Hematopoietic multipotent progenitor cell treated with erythropoietin and hydrocortisone succinate and interleukin-3 and kit ligand, for 8 days (in vitro differentiated cells): ENCODE results near the gene FAM184A.

Experiments
- DNase-seq: peaks from one replicate; pipeline ENCODE4 v3.0.0-alpha.2; 2015

The FAM184A gene

DNA sequence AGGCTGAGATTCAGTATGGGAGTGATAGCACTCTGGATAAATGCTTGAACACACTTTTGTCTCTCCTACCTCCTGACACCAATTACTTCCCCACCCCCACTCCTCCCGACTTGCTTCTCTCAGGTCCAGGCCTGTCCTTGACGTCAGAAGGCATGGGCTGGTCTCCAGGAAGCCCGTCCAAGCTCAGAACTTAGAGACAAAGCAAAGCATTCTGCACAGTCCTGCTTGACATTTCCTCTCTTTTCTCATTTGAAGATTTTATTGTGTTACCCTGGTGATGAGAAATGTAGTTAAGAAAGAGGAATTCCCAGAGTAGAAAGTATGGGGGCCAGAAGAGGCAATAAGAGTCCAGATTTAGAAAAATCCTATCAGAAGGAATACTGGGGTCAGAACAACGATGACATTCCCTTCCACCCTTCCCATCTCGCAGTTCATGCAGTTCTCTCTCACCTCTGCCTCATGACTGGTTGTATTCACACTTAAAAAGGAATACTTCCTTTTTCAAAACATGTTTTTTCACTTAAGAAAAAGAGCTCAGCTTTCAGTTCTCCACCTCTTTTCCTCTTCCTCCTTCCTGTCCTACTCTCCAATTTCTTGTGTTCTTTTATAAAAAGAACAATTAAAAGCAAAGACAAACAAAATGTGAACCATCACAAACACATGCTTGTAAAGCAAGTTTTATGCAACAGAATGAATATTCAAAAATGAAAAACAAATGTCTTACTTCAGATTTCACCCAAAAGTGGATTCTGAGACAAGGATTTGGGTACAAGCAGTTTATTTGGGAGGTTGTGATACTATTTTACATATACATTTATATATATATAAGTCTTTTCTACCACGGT, 18.5 kb upstream of the FAM184A start:
- DNase-seq: no peak

DNA sequence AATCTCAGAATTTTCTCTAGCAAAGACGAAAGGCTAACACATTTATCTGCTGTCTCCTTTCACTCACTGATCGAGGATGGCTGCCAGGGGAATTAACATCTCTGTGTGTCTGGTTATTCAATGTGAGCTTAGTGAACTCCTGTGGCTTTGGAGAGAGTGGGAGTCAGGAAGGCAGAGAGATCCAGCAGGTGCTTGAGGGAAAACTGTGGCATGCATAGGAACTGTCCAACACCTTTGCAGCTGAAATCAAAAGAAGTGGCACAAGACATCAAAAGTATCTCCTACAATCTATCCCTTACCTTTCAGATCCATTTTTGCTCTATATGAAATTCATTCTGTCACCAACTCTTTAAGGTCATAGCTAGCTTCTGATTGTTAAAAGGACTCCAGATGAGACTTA, 11.8 kb upstream of the FAM184A start:
- DNase-seq: no peak

DNA sequence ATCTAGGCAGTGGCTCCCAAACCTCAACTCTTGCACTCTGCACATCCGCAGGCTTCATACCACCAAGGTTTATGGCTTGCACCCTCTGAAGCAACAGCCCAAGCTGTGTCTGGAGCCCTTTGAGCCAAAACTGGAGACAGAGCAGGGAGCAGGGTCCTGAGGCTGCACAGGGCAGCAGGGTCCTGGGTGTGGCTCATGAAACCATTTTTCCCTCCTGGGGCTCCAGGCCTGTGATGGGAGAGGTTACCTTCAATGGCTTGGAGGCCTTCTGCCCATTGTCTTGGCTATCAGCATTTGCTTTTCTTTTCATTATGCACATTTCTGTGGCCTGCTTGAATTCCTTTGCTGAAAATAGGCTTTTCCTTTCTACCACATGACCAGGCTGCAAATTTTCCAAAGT, 6.3 kb upstream of the FAM184A start:
- DNase-seq: no peak

DNA sequence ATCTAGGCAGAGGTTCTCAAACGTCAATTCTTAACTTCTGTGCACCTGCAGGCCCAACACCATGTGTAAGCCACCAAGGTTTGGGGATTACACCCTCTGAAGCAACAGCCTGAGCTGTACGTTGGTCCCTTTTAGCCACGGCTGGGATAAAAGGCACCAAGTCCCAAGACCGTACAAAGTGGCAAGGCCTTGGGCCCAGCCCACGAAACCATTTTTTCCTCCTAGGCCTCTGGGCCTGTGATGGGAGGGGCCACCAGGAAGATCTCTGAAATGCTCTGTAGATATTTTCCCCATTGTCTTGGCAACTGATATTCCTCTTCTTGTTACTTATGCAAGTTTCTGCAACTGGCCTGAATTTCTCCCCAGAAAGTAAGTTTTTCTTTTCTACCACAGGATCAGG, 4.5 kb upstream of the FAM184A start:
- DNase-seq: no peak

DNA sequence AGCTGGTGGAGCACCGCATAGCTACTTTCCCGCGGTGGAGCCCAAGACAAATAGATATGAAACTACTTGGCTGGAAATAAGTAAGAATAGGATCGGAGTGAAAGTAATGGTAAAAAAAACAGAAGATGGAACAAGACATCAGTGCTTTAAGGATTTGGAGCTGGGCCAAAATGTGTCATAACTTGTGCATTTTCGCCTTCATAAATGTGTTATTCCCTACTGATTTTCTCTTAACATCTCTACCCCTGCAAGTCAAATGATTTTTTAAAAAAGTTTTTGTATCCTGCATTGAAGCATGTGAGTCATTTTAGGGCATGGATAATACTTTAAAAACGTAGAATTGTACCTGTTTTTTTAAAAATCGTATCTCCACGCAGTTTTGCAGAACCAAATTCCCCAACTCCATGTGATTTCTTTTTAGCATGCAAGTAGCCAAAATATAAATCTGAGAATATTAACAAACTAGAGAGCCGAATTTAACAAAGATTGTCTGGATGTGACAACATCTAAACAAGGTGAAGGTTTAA, 882 bp upstream of the FAM184A start:
- peak; percentile 22 for DNase-seq

DNA sequence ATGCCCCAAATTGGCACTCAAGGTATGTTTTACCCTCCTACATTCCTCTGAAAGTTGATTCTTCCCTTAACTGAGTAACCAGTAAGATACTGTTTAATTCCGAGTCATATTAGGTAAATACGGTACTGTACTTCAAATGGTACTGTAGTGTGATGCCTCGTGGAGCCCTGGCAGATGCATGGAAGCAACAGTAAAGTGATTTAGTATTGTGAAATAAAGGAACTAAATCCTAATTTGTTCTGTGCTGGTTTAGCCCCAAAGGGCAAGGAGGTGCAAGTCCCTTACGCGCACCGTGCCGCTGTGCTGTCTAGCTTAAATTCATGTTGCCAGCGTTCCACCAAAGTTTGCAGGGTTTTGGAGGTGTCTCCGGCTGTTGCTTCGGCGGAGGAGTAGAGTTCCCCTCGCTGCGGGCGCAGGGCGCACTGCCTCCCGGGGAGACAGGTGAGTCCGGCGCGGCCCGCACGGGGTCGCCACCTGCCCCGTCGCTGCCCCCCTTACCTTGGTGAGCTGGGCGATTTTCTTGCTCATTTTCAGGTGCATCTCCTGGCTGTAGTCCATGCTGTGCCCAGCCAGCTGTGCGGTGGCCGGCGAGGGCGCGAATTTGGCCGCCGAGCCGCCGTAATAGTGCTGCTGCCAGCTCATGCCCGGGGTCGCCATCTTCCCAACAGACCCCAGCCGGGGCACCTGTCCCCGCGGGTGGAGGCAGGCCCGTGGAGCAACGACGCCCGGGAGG, 655 bp downstream of the FAM184A start:
- DNase-seq: peak; percentile 5

DNA sequence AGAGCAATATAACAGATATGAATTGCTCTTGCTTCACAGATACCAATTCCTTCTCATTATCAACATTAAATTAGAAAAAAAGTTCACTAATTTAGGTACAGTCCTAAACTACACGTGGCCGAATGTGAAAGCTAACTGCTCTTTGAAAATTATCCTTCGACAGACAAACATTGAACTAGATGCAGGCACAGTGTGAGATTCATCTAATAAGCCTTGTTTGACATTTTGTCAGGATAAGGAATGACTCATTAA, 1.1 kb downstream of the FAM184A start:
- DNase-seq: no peak

DNA sequence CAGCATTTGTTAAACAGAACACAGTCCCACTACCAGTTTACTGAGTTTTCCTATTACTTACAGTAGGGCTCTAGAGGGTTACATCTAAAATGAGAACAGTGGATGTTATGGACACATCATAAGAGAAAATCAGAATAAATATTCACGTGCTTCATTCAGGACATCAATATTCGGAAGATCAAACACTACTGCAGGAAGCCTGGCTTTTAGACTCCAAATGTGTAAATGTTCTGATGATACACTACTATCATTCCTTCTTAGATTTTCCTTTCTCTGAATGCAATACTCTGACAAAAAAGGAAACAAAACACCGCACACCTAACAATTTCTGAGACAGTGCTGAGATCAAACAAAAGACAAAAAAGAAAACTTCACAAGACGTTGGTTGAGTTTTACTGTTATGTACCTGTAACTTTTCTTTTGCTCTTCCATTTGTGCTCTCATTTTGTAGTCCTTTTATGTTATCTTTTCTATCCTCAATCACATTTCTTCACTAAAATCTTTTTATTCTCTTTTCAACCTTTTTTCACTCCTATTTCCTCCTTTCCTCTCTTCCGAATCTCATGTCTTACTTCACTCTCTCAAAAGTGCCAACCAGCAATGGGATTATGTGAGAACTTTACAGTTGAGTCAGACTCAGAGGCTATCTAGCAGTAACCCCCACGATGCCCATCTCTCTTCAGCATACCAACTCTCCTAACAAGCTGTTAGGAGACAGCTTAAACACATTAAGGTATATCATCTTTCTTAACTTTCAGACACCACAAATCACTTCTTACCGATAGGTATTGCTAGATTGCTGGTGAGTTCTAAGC, 1.7 kb downstream of the FAM184A start:
- DNase-seq: no peak

DNA sequence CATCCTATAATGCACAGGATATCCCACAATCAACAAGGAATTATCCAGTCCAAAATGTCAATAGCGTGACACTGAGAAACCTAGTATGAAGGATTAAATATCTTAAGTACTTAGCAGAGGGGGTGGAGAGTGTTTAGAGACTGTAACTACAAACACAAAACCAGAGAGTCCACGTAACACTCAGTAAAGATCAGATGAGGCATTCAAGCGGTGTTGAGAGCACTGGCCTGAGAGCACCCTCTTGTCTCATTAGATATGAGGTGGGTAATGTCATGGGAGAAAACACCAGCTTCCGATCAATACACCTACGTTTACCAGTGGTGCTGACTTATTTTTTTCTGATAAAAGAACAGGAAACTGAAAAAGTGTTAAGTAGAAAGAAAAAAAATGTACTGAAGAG, 2.3 kb downstream of the FAM184A start:
- DNase-seq: no peak

DNA sequence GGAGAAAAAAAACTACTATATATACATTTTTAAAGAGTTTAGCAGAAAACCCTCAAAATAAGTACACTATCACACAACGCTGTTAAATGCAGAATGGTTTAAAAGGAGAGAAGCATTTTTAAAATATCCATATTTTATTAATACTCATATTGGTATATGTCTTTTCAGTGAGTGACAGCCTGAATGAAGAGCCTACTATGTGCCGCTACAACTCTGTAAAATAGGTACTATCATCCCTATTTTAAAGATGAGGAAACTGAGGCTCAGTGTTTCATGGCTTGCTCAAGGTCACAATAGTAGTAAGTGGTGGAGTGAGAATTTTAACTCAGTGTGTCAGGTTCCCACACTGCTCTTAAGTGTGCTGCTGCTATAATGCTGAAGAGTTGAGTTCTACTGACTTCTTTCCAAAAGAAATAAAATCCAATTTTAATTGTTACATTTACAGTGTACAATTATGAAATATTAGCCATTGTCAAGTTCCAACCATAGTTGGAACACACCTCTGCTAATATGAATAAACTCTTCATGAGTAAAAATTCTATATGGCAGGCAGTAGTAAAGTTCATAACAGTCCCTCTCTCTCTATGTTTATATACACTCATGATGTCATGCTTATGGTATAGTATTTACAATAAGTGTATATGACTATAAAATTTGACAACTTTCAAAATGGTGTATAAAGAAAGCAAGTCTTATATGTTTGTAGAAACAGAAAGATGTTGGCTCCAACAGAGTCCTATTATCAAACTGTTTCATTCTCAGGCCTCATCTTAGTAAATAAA, 3.1 kb downstream of the FAM184A start:
- no peak for DNase-seq

DNA sequence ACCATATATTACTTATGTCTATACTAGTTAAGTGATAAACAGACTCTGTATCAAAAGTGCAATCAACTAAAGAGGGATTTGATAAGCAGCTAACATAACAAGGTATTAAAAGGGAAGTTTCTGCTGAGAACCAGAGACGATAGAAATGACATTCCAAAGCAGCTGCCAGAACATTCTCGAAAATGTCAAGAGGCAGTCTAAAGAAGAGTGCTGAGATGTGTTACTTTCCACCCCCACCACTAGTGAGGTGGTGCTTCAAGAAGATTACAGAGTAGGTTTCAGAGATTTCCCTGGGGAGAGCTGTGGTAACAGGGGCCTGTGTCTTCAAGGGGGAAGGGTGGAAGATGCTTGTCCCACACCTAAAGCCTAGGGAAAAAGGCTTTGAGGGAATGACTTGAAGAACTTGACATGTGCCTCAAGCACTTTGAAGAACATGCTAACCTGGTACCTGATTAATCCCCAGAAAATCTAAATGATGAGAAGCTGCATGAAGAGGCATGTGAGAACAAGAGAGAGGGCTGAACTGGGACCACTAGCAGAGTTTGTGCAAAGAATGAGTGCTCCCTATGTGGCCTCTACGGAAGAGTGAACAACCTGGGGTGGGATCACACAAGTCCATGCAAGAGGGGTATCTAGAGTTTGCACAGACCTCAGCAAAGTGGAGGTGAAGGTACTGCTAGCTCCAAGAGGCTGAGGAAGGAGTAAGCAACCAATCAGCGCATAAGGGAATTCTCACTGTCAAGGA, 5.0 kb downstream of the FAM184A start:
- DNase-seq: no peak

DNA sequence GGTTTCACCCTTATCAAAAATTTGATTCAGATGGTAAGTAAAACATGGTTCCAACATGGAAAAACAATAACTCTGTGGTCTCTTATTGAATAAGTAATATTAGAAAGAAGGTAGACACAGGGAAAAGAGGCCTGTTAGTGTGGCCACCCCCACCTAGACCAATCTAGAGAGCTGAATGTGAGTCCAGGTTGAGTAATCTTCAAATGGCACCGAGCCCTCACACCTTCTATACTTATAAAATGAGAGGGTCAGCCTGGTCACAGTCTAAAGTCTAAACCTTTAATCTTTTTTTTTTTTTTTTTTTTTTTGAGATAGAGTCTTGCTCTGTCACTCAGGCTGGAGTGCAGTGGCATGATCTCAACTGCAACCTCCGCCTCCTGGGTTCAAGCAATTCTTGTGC, 6.9 kb downstream of the FAM184A start:
- DNase-seq: no peak

DNA sequence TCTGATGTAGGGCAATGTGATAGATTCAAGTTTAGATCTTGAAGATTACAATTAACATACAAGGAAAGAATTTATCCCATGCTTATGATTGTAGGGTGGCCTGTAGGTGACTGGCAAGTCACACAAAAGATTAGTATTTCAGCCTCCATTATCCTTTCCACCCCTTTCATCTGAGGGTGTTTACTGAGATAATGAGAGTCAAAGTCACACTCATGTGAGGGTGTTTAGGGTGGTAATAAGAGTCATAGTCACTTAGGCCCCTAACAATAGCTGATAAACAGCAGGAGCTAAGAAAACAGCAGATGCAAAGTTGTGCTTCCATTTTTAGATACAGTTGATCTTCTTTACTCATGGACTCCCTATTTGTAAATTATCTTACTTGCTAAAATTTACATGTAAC, 11.4 kb downstream of the FAM184A start:
- DNase-seq: peak; percentile 32

DNA sequence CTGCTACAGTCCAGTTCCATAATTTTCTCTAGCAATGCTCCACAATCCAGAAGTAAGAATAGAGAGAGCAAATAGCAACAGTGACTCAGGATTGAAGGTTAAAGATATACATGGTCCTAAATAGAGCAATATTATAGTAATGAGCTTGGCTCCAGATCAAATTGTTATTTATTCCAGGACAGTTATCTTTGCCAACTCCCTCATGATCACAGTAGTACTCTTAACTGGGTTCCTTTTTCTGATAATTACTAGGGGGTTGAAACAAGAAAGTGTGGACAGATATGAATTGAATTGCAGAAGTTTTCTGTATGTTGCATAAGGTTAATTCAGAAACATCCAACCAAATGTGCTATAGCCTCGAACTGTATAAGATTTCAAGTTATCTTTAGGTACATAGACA, 11.9 kb downstream of the FAM184A start:
- DNase-seq: peak; percentile 16

DNA sequence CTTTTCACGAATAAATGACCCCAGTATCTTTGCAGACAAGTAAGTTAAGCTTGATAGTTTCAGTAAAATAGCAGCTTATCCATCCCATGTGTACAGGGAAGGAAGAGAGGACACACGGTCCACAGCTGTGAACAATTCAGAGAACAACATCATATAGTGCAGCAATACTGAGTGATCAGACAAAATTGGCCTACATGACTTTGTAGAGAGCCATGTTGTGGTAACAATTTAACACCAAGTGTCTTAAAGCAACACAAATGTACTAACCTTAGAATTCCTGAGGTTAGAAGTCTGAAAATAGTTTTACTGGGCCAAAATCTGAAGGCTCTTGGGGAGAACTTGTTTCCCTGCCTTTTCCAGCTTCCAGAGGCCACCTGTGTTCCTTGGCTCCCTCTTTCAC, 12.5 kb downstream of the FAM184A start:
- no peak for DNase-seq

DNA sequence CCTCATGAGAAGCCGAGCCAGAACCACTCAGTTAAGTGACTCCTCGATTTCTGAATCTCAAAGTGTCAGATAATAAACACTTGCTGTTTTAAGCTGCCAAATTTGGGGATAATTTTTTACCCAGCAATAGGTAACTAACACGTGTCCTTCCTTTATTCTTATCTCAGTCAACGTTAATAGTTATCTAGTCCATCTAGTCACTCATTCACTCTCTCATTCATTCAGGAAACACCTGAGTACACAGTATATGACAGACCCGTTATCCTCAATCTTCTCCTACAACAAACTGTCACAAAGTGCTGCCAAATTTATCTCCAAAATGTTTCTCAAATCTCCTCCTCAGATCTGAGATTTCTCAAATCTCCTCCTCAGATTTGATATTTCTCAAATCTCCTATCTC, 13.1 kb downstream of the FAM184A start:
- DNase-seq: no peak

DNA sequence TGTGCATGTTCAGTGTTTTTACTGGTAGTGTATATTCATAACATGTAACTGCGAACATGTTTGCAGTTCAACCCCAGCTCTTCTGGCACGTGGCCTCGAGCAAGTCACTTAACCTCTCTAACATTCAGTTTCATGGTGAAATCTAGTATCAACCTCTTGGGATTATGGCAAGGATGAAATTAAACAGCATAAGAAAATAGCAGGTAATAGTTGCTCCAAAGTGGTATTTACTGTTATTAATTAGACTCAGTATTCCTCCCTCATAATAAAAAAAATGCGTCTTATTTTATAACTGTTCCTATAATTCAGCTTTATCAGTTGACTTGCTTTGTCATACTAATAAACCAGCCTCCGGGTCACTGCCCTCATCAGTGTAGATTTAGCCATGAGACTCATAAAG, 15.0 kb downstream of the FAM184A start:
- DNase-seq: no peak

DNA sequence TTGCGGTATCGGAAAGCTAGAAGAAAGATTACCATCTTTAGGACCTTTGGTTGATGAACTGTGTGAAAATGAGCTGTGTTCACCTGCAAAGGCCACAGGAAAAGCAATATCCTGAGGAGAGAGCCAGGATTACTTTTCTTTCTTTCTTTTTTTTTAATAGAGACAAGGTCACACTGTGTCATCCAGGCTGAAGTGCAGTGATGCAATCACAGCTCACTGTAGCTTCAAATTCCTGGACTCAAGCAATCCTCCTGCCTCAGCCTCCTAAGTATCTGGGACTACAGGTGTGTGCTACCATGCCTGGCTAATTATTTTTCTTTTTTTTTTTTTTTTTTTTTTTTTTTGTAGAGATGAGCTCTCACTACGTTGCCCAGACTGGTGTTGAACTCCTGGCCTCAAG, 17.2 kb downstream of the FAM184A start:
- no peak for DNase-seq

DNA sequence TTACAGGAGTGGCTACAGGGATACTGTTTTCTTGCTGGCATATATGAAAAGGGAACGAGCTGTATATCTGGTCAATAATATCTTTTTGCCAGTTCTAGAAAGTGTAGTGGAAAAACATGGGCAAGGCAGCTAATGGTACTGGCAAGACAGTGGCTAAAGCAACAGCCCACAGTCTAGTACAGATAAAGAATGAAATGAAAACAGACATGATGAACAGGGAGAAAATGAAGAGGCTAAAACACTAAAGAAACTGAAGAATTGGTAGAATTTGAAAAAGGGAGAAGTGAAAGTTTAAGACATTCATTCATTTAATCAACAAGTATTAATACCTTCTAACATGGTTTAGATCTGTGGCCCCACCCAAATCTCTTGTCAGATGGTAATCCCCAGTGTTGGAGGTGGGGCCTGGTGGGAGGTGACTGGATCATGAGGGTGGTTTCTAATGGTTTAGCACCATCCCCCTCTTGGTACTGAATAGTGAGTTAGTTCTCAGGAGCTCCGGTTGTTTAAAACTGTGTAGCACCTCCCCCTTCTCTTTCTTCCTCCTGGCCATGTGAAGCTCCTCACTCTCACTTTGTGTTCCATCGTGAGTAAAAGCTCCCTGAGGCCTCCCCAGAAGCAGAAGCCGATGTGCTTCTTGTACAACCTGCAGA, 18.1 kb downstream of the FAM184A start:
- DNase-seq: no peak

DNA sequence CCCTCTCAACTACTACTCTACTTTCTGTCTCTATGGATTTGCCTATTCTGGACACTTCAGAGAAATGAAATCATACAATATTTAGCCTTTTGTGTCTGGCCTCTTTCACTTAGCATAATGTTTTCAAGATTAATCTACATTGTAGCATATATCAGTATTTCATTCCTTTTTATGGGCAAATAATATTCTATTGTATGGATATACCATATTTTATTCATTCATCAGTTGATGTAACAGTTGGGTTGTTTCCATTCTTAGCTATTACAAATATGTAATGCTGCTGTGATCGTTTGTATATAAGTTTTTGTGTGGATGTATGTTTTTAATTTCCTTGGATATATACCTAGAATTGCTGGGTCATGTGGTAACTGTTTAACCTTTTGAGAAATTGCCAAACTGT, 23.4 kb downstream of the FAM184A start:
- DNase-seq: no peak

DNA sequence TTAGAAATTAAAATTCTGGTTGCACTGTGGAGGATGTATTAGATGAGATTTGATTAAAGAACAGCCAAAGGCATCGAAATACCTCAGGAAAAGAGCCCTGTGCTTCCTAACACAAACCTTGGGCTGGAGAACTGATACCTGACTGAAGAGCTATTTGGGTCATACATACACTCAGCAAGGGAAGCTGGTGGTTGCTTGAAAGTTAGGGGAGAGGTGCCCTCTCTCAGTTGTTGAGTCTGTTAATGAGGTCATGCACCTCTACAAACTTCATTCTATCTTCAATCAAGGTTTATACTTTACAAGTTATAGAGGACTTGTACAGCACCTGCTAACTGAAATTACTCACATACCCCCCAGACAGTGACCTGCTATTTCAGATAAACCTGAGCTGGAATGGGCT, 25.5 kb downstream of the FAM184A start:
- DNase-seq: no peak
